8988T (cell line): ENCODE results near the gene TBX1.
"Not testable (repeated sequence)": the region's sequence is repeated elsewhere in the genome, so short reads cannot be mapped to it uniquely, and the experiment has no call there.

Experiments
- DNase-seq: peaks from one replicate; pipeline ENCODE4 v3.0.0; 2011

TBX1 gene

GRCh38 chr22:19766240-19766510 lies 5.6 kb downstream of the TBX1 start:
- no peak for DNase-seq

- peak; percentile 70 for DNase-seq
Observed at GRCh38 chr22:19766511-19767426, 6.2 kb downstream of the TBX1 start.

GRCh38 chr22:19767427-19768341 lies 7.1 kb downstream of the TBX1 start:
- DNase-seq, result no peak

GRCh38 chr22:19769393-19769715 lies 8.8 kb downstream of the TBX1 start:
- DNase-seq, result no peak

GRCh38 chr22:19770349-19771220 lies 10.0 kb downstream of the TBX1 start:
- DNase-seq, result no peak

- no peak for DNase-seq
Observed at GRCh38 chr22:19772422-19772672, 11.8 kb downstream of the TBX1 start.

GRCh38 chr22:19772673-19773469 lies 12.3 kb downstream of the TBX1 start:
- DNase-seq, result no peak

GRCh38 chr22:19773470-19774040 lies 13.0 kb downstream of the TBX1 start:
- no peak for DNase-seq

- no peak for DNase-seq
Observed at GRCh38 chr22:19774628-19775027, 14.1 kb downstream of the TBX1 start.

GRCh38 chr22:19775496-19776325 lies 15.1 kb downstream of the TBX1 start:
- DNase-seq, result no peak

- no peak for DNase-seq
Observed at GRCh38 chr22:19776433-19777031, 16.0 kb downstream of the TBX1 start.

- not testable (repeated sequence) for DNase-seq
Observed at GRCh38 chr22:19777192-19777591, 16.6 kb downstream of the TBX1 start.

- DNase-seq, result no peak
Observed at GRCh38 chr22:19779011-19779421, 18.4 kb downstream of the TBX1 start.

- DNase-seq, result no peak
Observed at GRCh38 chr22:19779685-19780268, 19.2 kb downstream of the TBX1 start.

- DNase-seq, result no peak
Observed at GRCh38 chr22:19782533-19782932, 22.0 kb downstream of the TBX1 start.

- DNase-seq, result no peak
Observed at GRCh38 chr22:19783586-19784383, 23.2 kb downstream of the TBX1 start.

GRCh38 chr22:19784384-19785175 lies 24.0 kb downstream of the TBX1 start:
- DNase-seq, result no peak

- no peak for DNase-seq
Observed at GRCh38 chr22:19785461-19786263, 25.1 kb downstream of the TBX1 start.
